ENCODE measurements around the gene PITPNM1.
"Not testable (repeated sequence)": the region's sequence is repeated elsewhere in the genome, so short reads cannot be mapped to it uniquely, and the experiment has no call there.

PITPNM1 gene

DNA sequence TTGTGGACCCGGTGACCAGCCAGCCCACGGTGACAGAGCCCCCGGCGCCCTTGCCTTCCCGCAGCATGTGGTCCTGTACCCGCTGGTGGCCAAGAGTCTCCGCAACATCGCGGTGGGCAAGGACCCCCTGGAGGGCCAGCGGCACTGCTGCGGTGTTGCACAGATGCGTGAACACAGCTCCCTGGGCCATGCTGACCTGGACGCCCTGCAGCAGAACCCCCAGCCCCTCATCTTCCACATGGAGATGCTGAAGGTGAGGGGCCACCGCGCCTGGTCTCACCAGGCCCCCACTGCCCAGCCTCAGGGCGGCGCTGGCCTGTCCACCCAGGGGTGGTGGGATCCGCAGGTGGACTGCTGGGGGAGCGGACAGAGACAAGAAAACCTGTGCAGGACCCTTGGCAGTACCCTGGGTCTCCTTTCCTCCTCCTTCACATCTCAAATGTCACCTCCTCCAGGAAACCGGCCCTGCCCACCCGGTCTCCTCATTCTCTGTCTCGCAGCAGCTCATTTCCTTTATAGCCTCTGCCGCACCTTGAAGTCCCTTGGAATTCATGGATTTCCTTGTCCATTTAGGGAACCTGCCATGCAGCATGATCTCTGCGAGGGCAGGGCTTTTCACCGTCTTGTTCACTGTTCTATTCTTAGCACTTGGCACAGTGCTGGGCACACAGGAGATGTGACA is 15.8 kb downstream of the PITPNM1 start:
- Histone ChIP-seq H3K36me3 (ENCODE audit: low read depth) (peaks cover 32% of the 10 kb centered on the region), H3K27ac (ENCODE audit: poor library complexity, severe bottlenecking) (no peak overlapping the region), H3K27me3 (ENCODE audit: insufficient read depth, poor library complexity, severe bottlenecking) (no peaks in the 10 kb centered on the region), H3K9me3 (ENCODE audit: severe bottlenecking) (no peaks in the 10 kb centered on the region), H3K4me1 (ENCODE audit: insufficient read depth, poor library complexity, severe bottlenecking) (peaks cover 4% of the 10 kb centered on the region), H3K4me3 (ENCODE audit: severe bottlenecking) (no peak overlapping the region)
- DNase-seq (ENCODE audit: low spot score), result no peak
- TF ChIP-seq CTCF (IDR thresholded peaks at IDR 0.05; ENCODE audit: poor library complexity, severe bottlenecking), result no peak
- ATAC-seq (ENCODE audit: low read depth), result no peak

GRCh38 chr11:67486481-67487195 is 18.5 kb downstream of the PITPNM1 start:
- DNase-seq (ENCODE audit: low spot score) (no peak), ATAC-seq (ENCODE audit: low read depth) (no peak)
- peaks cover 16% of the 10 kb centered on the region for H3K36me3 ChIP-seq (ENCODE audit: low read depth)
- H3K4me3 ChIP-seq (ENCODE audit: severe bottlenecking), result no peak overlapping the region
- H3K4me1 ChIP-seq (ENCODE audit: insufficient read depth, poor library complexity, severe bottlenecking), result peaks cover 11% of the 10 kb centered on the region
- no peaks in the 10 kb centered on the region for H3K27me3 ChIP-seq (ENCODE audit: insufficient read depth, poor library complexity, severe bottlenecking)
- TF ChIP-seq CTCF (IDR thresholded peaks at IDR 0.05; ENCODE audit: poor library complexity, severe bottlenecking), result no peak
- no peaks in the 10 kb centered on the region for H3K9me3 ChIP-seq (ENCODE audit: severe bottlenecking)
- H3K27ac ChIP-seq (ENCODE audit: poor library complexity, severe bottlenecking), result no peak overlapping the region

GRCh38 chr11:67485873-67486361 is 19.2 kb downstream of the PITPNM1 start:
- H3K27me3 ChIP-seq (ENCODE audit: insufficient read depth, poor library complexity, severe bottlenecking); H3K27ac ChIP-seq (ENCODE audit: poor library complexity, severe bottlenecking); DNase-seq (ENCODE audit: low spot score); H3K4me3 ChIP-seq (ENCODE audit: severe bottlenecking); ATAC-seq (ENCODE audit: low read depth); H3K9me3 ChIP-seq (ENCODE audit: severe bottlenecking): not testable (repeated sequence)
- H3K36me3 ChIP-seq (ENCODE audit: low read depth), result peaks cover 16% of the 10 kb centered on the region
- peaks cover 11% of the 10 kb centered on the region for H3K4me1 ChIP-seq (ENCODE audit: insufficient read depth, poor library complexity, severe bottlenecking)

- Histone ChIP-seq H3K4me1 (ENCODE audit: insufficient read depth, poor library complexity, severe bottlenecking) (peaks cover 11% of the 10 kb centered on the region), H3K4me3 (ENCODE audit: severe bottlenecking) (no peak overlapping the region), H3K9me3 (ENCODE audit: severe bottlenecking) (no peaks in the 10 kb centered on the region), H3K36me3 (ENCODE audit: low read depth) (peaks cover 10% of the 10 kb centered on the region), H3K27me3 (ENCODE audit: insufficient read depth, poor library complexity, severe bottlenecking) (no peaks in the 10 kb centered on the region), H3K27ac (ENCODE audit: poor library complexity, severe bottlenecking) (no peak overlapping the region)
- TF ChIP-seq CTCF (IDR thresholded peaks at IDR 0.05; ENCODE audit: poor library complexity, severe bottlenecking), result no peak
- ATAC-seq (ENCODE audit: low read depth) (no peak), DNase-seq (ENCODE audit: low spot score) (no peak)
Measured at GRCh38 chr11:67484847-67485311, 20.3 kb downstream of the PITPNM1 start.

DNA sequence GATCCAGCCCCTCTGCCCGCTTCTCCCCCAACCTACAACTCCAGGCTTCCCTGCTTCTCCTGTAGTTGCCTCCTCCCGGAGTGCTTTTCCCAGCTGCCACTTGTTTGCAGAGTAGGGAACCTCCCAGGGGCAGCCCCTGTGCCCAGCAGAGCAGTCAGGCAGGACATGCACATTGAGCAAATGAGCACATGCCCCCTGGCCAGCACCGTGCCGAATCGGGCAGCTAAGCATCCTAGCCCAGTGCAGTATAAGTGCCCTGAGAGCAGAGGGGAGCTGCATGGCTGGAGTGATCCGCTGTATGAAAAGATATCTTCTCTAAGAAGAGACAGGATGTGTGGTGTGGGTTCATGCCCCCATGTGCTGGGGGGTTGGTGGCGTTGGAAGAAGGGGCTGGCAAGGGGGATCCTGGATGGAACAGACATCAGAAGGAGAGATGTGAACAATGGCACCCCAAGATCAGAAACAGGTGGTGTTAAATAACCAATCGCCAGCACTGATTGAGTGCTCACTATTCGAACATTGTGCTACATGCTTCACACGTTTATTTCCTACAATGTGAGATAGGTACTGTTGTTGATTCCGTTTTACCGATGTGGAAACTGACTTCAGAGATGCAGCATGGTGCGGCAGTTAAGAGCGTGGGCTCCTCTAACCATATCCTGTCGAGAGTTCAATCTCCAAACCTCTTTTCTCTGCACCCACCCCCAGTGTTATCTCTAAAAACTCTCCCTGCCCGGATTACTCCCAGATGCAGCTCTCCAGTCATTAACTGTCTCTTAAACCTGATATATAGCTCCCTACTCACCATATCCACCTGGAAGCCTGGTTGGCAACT is 21.1 kb downstream of the PITPNM1 start:
- H3K27ac ChIP-seq (ENCODE audit: poor library complexity, severe bottlenecking), result no peak overlapping the region
- ATAC-seq (ENCODE audit: low read depth), result no peak
- no peak for TF ChIP-seq CTCF (IDR thresholded peaks at IDR 0.05; ENCODE audit: poor library complexity, severe bottlenecking)
- H3K4me1 ChIP-seq (ENCODE audit: insufficient read depth, poor library complexity, severe bottlenecking), result peaks cover 11% of the 10 kb centered on the region
- peak overlapping the region; percentile 42 for H3K4me3 ChIP-seq (ENCODE audit: severe bottlenecking)
- H3K9me3 ChIP-seq (ENCODE audit: severe bottlenecking), result no peaks in the 10 kb centered on the region
- H3K27me3 ChIP-seq (ENCODE audit: insufficient read depth, poor library complexity, severe bottlenecking), result no peaks in the 10 kb centered on the region
- H3K36me3 ChIP-seq (ENCODE audit: low read depth), result peaks cover 10% of the 10 kb centered on the region
- no peak for DNase-seq (ENCODE audit: low spot score)

All from RWPE2 (cell line).